ENCODE data around the gene ZNF493.

ZNF493 gene

GRCh38 chr19:21396893-21397572 lies at the start of gene ZNF493:
ZNF493 (plus strand) TSS chr19:21397133; CDS start chr19:21397238, 105 bp downstream.
- no peaks in the 10 kb centered on the region for H3K27me3 ChIP-seq (ENCODE audit: control insufficient read depth, insufficient read depth, low read length)
- peak within 1 kb of the TSS; percentile 95 for H3K9ac ChIP-seq (ENCODE audit: low read length)
- peak within 1 kb of the TSS; percentile 98 for H3K4me3 ChIP-seq (ENCODE audit: low read length)
- H3K4me1 ChIP-seq (ENCODE audit: control insufficient read depth, insufficient read depth, low read length): no peaks in the 10 kb centered on the region
- H3K36me3 ChIP-seq (ENCODE audit: control insufficient read depth, insufficient read depth, low read length): no peaks in the 10 kb centered on the region
- H3K27ac ChIP-seq (ENCODE audit: low read depth, low read length): peak within 1 kb of the TSS; percentile 82

- Histone ChIP-seq H3K36me3 (ENCODE audit: control insufficient read depth, insufficient read depth, low read length) (no peaks in the 10 kb centered on the region), H3K27me3 (ENCODE audit: control insufficient read depth, insufficient read depth, low read length) (no peaks in the 10 kb centered on the region), H3K27ac (ENCODE audit: low read depth, low read length) (no peak overlapping the region), H3K4me3 (ENCODE audit: low read length) (no peak overlapping the region), H3K4me1 (ENCODE audit: control insufficient read depth, insufficient read depth, low read length) (no peaks in the 10 kb centered on the region), H3K9ac (ENCODE audit: low read length) (no peak overlapping the region)
Measured at GRCh38 chr19:21352830-21353229, 44.1 kb upstream of the ZNF493 start.

GRCh38 chr19:21358768-21359451 lies 38.0 kb upstream of the ZNF493 start, which contains the start of gene ZNF738:
ZNF738 (plus strand) TSS chr19:21359000; CDS start chr19:21359141, 141 bp downstream.
- Histone ChIP-seq H3K27ac (ENCODE audit: low read depth, low read length) (peak within 1 kb of the TSS; percentile 85), H3K36me3 (ENCODE audit: control insufficient read depth, insufficient read depth, low read length) (peaks cover 3% of the 10 kb centered on the region), H3K27me3 (ENCODE audit: control insufficient read depth, insufficient read depth, low read length) (no peaks in the 10 kb centered on the region), H3K4me3 (ENCODE audit: low read length) (peak within 1 kb of the TSS; percentile 88), H3K9ac (ENCODE audit: low read length) (peak within 1 kb of the TSS; percentile 94), H3K4me1 (ENCODE audit: control insufficient read depth, insufficient read depth, low read length) (no peaks in the 10 kb centered on the region)

GRCh38 chr19:21362291-21362690 lies 34.6 kb upstream of the ZNF493 start:
- peaks cover 3% of the 10 kb centered on the region for H3K36me3 ChIP-seq (ENCODE audit: control insufficient read depth, insufficient read depth, low read length)
- H3K9ac ChIP-seq (ENCODE audit: low read length): no peak overlapping the region
- H3K4me1 ChIP-seq (ENCODE audit: control insufficient read depth, insufficient read depth, low read length): no peaks in the 10 kb centered on the region
- no peak overlapping the region for H3K27ac ChIP-seq (ENCODE audit: low read depth, low read length)
- H3K27me3 ChIP-seq (ENCODE audit: control insufficient read depth, insufficient read depth, low read length): no peaks in the 10 kb centered on the region
- no peak overlapping the region for H3K4me3 ChIP-seq (ENCODE audit: low read length)

- H3K36me3 ChIP-seq (ENCODE audit: control insufficient read depth, insufficient read depth, low read length): no peaks in the 10 kb centered on the region
- no peaks in the 10 kb centered on the region for H3K4me1 ChIP-seq (ENCODE audit: control insufficient read depth, insufficient read depth, low read length)
- no peak overlapping the region for H3K9ac ChIP-seq (ENCODE audit: low read length)
- no peaks in the 10 kb centered on the region for H3K27me3 ChIP-seq (ENCODE audit: control insufficient read depth, insufficient read depth, low read length)
- no peak overlapping the region for H3K4me3 ChIP-seq (ENCODE audit: low read length)
- H3K27ac ChIP-seq (ENCODE audit: low read depth, low read length): no peak overlapping the region
Measured at GRCh38 chr19:21383980-21384582, 12.9 kb upstream of the ZNF493 start.

- Histone ChIP-seq H3K27ac (ENCODE audit: low read depth, low read length) (no peak overlapping the region), H3K4me3 (ENCODE audit: low read length) (no peak overlapping the region)
Measured at GRCh38 chr19:21396121-21396520, 812 bp upstream of the ZNF493 start.

GRCh38 chr19:21398851-21399250 lies 1.9 kb downstream of the ZNF493 start:
- Histone ChIP-seq H3K36me3 (ENCODE audit: control insufficient read depth, insufficient read depth, low read length) (no peaks in the 10 kb centered on the region), H3K4me1 (ENCODE audit: control insufficient read depth, insufficient read depth, low read length) (no peaks in the 10 kb centered on the region), H3K27ac (ENCODE audit: low read depth, low read length) (no peak overlapping the region), H3K27me3 (ENCODE audit: control insufficient read depth, insufficient read depth, low read length) (no peaks in the 10 kb centered on the region), H3K9ac (ENCODE audit: low read length) (no peak overlapping the region), H3K4me3 (ENCODE audit: low read length) (no peak overlapping the region)

More at GRCh38 chr19:21396121-21396520, 812 bp upstream of the ZNF493 start:
- H3K9ac ChIP-seq (ENCODE audit: low read length): no peak overlapping the region
- no peaks in the 10 kb centered on the region for H3K27me3 ChIP-seq (ENCODE audit: control insufficient read depth, insufficient read depth, low read length)
- H3K36me3 ChIP-seq (ENCODE audit: control insufficient read depth, insufficient read depth, low read length): no peaks in the 10 kb centered on the region
- no peaks in the 10 kb centered on the region for H3K4me1 ChIP-seq (ENCODE audit: control insufficient read depth, insufficient read depth, low read length)

- H3K9ac ChIP-seq (ENCODE audit: low read length): no peak overlapping the region
- no peak overlapping the region for H3K27ac ChIP-seq (ENCODE audit: low read depth, low read length)
- H3K4me1 ChIP-seq (ENCODE audit: control insufficient read depth, insufficient read depth, low read length): no peaks in the 10 kb centered on the region
- H3K27me3 ChIP-seq (ENCODE audit: control insufficient read depth, insufficient read depth, low read length): no peaks in the 10 kb centered on the region
- H3K4me3 ChIP-seq (ENCODE audit: low read length): no peak overlapping the region
- H3K36me3 ChIP-seq (ENCODE audit: control insufficient read depth, insufficient read depth, low read length): peaks cover 4% of the 10 kb centered on the region
Measured at GRCh38 chr19:21402303-21402985, 5.5 kb downstream of the ZNF493 start.

GRCh38 chr19:21410166-21410565 lies 13.2 kb downstream of the ZNF493 start:
- peaks cover 9% of the 10 kb centered on the region for H3K36me3 ChIP-seq (ENCODE audit: control insufficient read depth, insufficient read depth, low read length)

GRCh38 chr19:21422244-21422643 lies 25.3 kb downstream of the ZNF493 start:
- H3K4me1 ChIP-seq (ENCODE audit: control insufficient read depth, insufficient read depth, low read length): no peaks in the 10 kb centered on the region
- no peak overlapping the region for H3K27ac ChIP-seq (ENCODE audit: low read depth, low read length)
- no peak overlapping the region for H3K4me3 ChIP-seq (ENCODE audit: low read length)
- no peak overlapping the region for H3K9ac ChIP-seq (ENCODE audit: low read length)
- H3K36me3 ChIP-seq (ENCODE audit: control insufficient read depth, insufficient read depth, low read length): peaks cover 5% of the 10 kb centered on the region
- no peaks in the 10 kb centered on the region for H3K27me3 ChIP-seq (ENCODE audit: control insufficient read depth, insufficient read depth, low read length)

More at GRCh38 chr19:21410166-21410565, 13.2 kb downstream of the ZNF493 start:
- no peak overlapping the region for H3K9ac ChIP-seq (ENCODE audit: low read length)
- no peaks in the 10 kb centered on the region for H3K27me3 ChIP-seq (ENCODE audit: control insufficient read depth, insufficient read depth, low read length)
- H3K4me3 ChIP-seq (ENCODE audit: low read length): no peak overlapping the region
- H3K27ac ChIP-seq (ENCODE audit: low read depth, low read length): no peak overlapping the region
- H3K4me1 ChIP-seq (ENCODE audit: control insufficient read depth, insufficient read depth, low read length): no peaks in the 10 kb centered on the region

- Histone ChIP-seq H3K4me3 (ENCODE audit: low read length) (no peak overlapping the region), H3K4me1 (ENCODE audit: control insufficient read depth, insufficient read depth, low read length) (no peaks in the 10 kb centered on the region), H3K36me3 (ENCODE audit: control insufficient read depth, insufficient read depth, low read length) (peaks cover 5% of the 10 kb centered on the region), H3K27ac (ENCODE audit: low read depth, low read length) (no peak overlapping the region), H3K27me3 (ENCODE audit: control insufficient read depth, insufficient read depth, low read length) (no peaks in the 10 kb centered on the region), H3K9ac (ENCODE audit: low read length) (no peak overlapping the region)
Measured at GRCh38 chr19:21423057-21424041, 26.4 kb downstream of the ZNF493 start.

Measured in rectal smooth muscle tissue (tissue), 1 donor.